Measurements from ENCODE around the gene ADNP2. TPM values are rescaled to one million over a fixed set of nuclear protein-coding genes. Genes with fewer than 3 reads are reported as not detected.

The ADNP2 gene
- total and polyA plus RNA-seq, 2 of the 13 experiments (the other 11 are each of a cell fraction or from before 2014, with no cell fraction given) = 10.8 to 25.5 TPM

- no peak for TF ChIP-seq CEBPB (IDR thresholded peaks at IDR 0.05; ENCODE audit: borderline replicate concordance, low read depth, low read length)
- TF ChIP-seq DRAP1 (CRISPR knock-in tag; IDR thresholded peaks at IDR 0.05) = no peak
- no peak for TF ChIP-seq IRF2 (CRISPR knock-in tag; IDR thresholded peaks at IDR 0.05)
- TF ChIP-seq ZNF891 (CRISPR knock-in tag; IDR thresholded peaks at IDR 0.05) = no peak
- TF ChIP-seq ZBTB7A (CRISPR knock-in tag; IDR thresholded peaks at IDR 0.05) = no peak
- TF ChIP-seq ZFP82 (CRISPR knock-in tag; IDR thresholded peaks at IDR 0.05; ENCODE audit: borderline replicate concordance) = no peak
- TF ChIP-seq ZNF251 (CRISPR knock-in tag; IDR thresholded peaks at IDR 0.05) = no peak
- TF ChIP-seq ZSCAN9 (CRISPR knock-in tag; IDR thresholded peaks at IDR 0.05; ENCODE audit: borderline replicate concordance) = no peak
- TF ChIP-seq MIXL1 (CRISPR knock-in tag; IDR thresholded peaks at IDR 0.05) = no peak
- TF ChIP-seq NR2F6 (IDR thresholded peaks at IDR 0.05) = no peak
- no peak for TF ChIP-seq NR2F6 (CRISPR knock-in tag; IDR thresholded peaks at IDR 0.05)
- no peak for TF ChIP-seq TSC22D2 (CRISPR knock-in tag; IDR thresholded peaks at IDR 0.05; ENCODE audit: borderline replicate concordance)
- TF ChIP-seq GABPA (IDR thresholded peaks at IDR 0.05; ENCODE audit: low read depth, low read length) = no peak
- no peak for TF ChIP-seq GABPA (CRISPR knock-in tag; IDR thresholded peaks at IDR 0.05; ENCODE audit: low read depth)
- no peak for TF ChIP-seq RFX5 (IDR thresholded peaks at IDR 0.05; ENCODE audit: low read depth, low read length)
Measured at GRCh38 chr18:80166240-80166639, 57.2 kb downstream of the ADNP2 start (continued).

- Histone ChIP-seq H3K79me2 (ENCODE audit: insufficient read depth, low read length) (no peaks in the 10 kb centered on the region), H3K9ac (ENCODE audit: insufficient read depth, low read depth, low read length) (no peak overlapping the region), H3K27ac (ENCODE audit: extremely low read length, insufficient read depth, low read length) (no peak overlapping the region), H3K4me3 (replicated peaks in 1 of 3; ENCODE audit: insufficient read depth in 1 of 3, low read depth in 2 of 3, low read length in 3 of 3) (no peak overlapping the region), H3K9me3 (ENCODE audit: low read length) (peaks cover 8% of the 10 kb centered on the region), H3K27me3 (ENCODE audit: control insufficient read depth in 1 of 2, insufficient read depth in 2 of 2, low read length in 2 of 2) (no peaks in the 10 kb centered on the region), H3K36me3 (replicated peaks in 1 of 2; ENCODE audit: control insufficient read depth in 1 of 2, insufficient read depth in 2 of 2, low read length in 2 of 2) (no peaks in the 10 kb centered on the region), H3K4me2 (ENCODE audit: low read depth, low read length) (no peak overlapping the region), H4K20me1 (ENCODE audit: insufficient read depth, low read length) (no peaks in the 10 kb centered on the region), H2AFZ (ENCODE audit: low read length) (no peak overlapping the region), H3K4me1 (ENCODE audit: insufficient read depth, low read length) (no peaks in the 10 kb centered on the region)
- TF ChIP-seq KDM4B (CRISPR knock-in tag; IDR thresholded peaks at IDR 0.05) (no peak), KLF11 (CRISPR knock-in tag; IDR thresholded peaks at IDR 0.05) (no peak), IRF2 (CRISPR knock-in tag; IDR thresholded peaks at IDR 0.05) (no peak), YEATS4 (CRISPR knock-in tag; IDR thresholded peaks at IDR 0.05; ENCODE audit: borderline replicate concordance) (no peak), ZNF260 (CRISPR knock-in tag; IDR thresholded peaks at IDR 0.05; ENCODE audit: borderline replicate concordance, low read depth) (no peak), IRF9 (CRISPR knock-in tag; IDR thresholded peaks at IDR 0.05; ENCODE audit: borderline replicate concordance) (no peak), TAF1 (CRISPR knock-in tag; IDR thresholded peaks at IDR 0.05) (no peak), ZNF33B (CRISPR knock-in tag; IDR thresholded peaks at IDR 0.05) (no peak), ZBTB7B (CRISPR knock-in tag; IDR thresholded peaks at IDR 0.05) (no peak), EHMT2 (IDR thresholded peaks at IDR 0.05; ENCODE audit: borderline replicate concordance, low read depth, low read length) (no peak), ZNF501 (CRISPR knock-in tag; IDR thresholded peaks at IDR 0.05) (no peak), ATF5 (CRISPR knock-in tag; IDR thresholded peaks at IDR 0.05; ENCODE audit: low read depth) (no peak), ZNF136 (CRISPR knock-in tag; IDR thresholded peaks at IDR 0.05; ENCODE audit: low read depth) (no peak), FOSL1 (CRISPR knock-in tag; IDR thresholded peaks at IDR 0.05; ENCODE audit: borderline replicate concordance) (no peak)
- BruUV-seq (replicated peaks) = no TSS peak
- intact Hi-C loops (cut with micrococcal nuclease; ENCODE audit: unreplicated experiment) (no loop called here), in situ Hi-C loops (cut with HindIII; ENCODE audit: extremely low pct_ligation_motif_present, low pct_unique_long_range_greater_than_20kb) (no loop called here)
- no peak for FAIRE-seq
- ChIA-PET POLR2A (no interaction called here), CTCF (ENCODE audit: low intra/inter-chr PET ratio, low total read pairs) (no interaction called here)
- 86% methylated on average over 6 of the region's 6 CpGs for WGBS (ENCODE audit: low lambda C conversion rate)
- ATAC-seq = no peak; the same call in 2 of the 3 replicates
- DNase-seq (ENCODE audit: low spot score) = no peak
Measured at GRCh38 chr18:80166725-80167124, 57.7 kb downstream of the ADNP2 start.
